Measurements from ENCODE around the gene ALG11. TPM values are rescaled to one million over a fixed set of nuclear protein-coding genes. Genes with fewer than 3 reads are reported as not detected.

Gene ALG11
- total and polyA plus RNA-seq, 2 experiments from 2014 or later = 36.9 to 40.1 TPM

- peaks cover 17% of the 10 kb centered on the region for H3K27me3 Mint-ChIP-seq (ENCODE audit: insufficient read depth, low read depth, poor library complexity)
- TF ChIP-seq ZNF462 (CRISPR knock-in tag; IDR thresholded peaks at IDR 0.05) = 0 out of 2 replicates have a peak, but pooled peaks have one; percentile 16
- TF ChIP-seq POLR2AphosphoS5 (IDR thresholded peaks at IDR 0.05; ENCODE audit: low read depth) = no peak
- no peak for TF ChIP-seq EZH2phosphoT487 (IDR thresholded peaks at IDR 0.05; ENCODE audit: unreplicated experiment)
- H3K27ac Mint-ChIP-seq = no peak overlapping the region
- H3K4me1 Mint-ChIP-seq = peaks cover 51% of the 10 kb centered on the region
- no peaks in the 10 kb centered on the region for H3K9me3 Mint-ChIP-seq
- no peaks in the 10 kb centered on the region for H3K9me2 ChIP-seq (ENCODE audit: insufficient read depth)
- H3K4me3 ChIP-seq = no peak overlapping the region
- H3K27ac ChIP-seq (ENCODE audit: low read depth) = no peak overlapping the region
- H3K27me3 ChIP-seq (ENCODE audit: insufficient read depth) = no peaks in the 10 kb centered on the region
- H2AFZ ChIP-seq = no peak overlapping the region
- no peaks in the 10 kb centered on the region for H3K36me3 Mint-ChIP-seq (ENCODE audit: low read depth)
- no peak overlapping the region for H3K4me3 Mint-ChIP-seq
- no peaks in the 10 kb centered on the region for H4K20me1 ChIP-seq (replicated peaks; ENCODE audit: insufficient read depth)
- peak; percentile 63 for DNase-seq (ENCODE audit: low spot score)
- peaks cover 26% of the 10 kb centered on the region for H3K4me1 ChIP-seq (ENCODE audit: insufficient read depth)
- no peaks in the 10 kb centered on the region for H3K79me2 ChIP-seq (replicated peaks; ENCODE audit: insufficient read depth)
- H3K4me2 ChIP-seq = peak overlapping the region; percentile 42; the same call in 1 of the 2 replicates
- H3F3A ChIP-seq (replicated peaks; ENCODE audit: low read depth) = no peaks in the 10 kb centered on the region
- peak; percentile 41 for ATAC-seq
- no peaks in the 10 kb centered on the region for H3K36me3 ChIP-seq (ENCODE audit: insufficient read depth)
These were observed 14.4 kb upstream of the ALG11 start for GRCh38 chr13:51997641-51998330.
